Endothelial cell of umbilical vein (primary cell): ENCODE measurements around the gene PAQR6. TPM values are rescaled to one million over a fixed set of nuclear protein-coding genes. Genes with fewer than 3 reads are reported as not detected.
"Not testable (repeated sequence)": the region's sequence is repeated elsewhere in the genome, so short reads cannot be mapped to it uniquely, and the experiment has no call there.

ENCODE experiments used
- BruUV-seq: library from RNA; stranded (reverse); fragments of 400-500 nt; replicated peaks from 2 replicates; lab custom pipeline; 2021; lab: Mats Ljungman, UMichigan
- CTCF ChIA-PET: fragments of 300-600, 350-600 bp; sonication (Branson Sonifier 250); formaldehyde crosslinking; loops from one replicate; lab custom pipeline; 2021; ENCODE audit warnings: antibody characterized with exemption, inconsistent platforms; lab: Charles Lee
- POLR2A ChIA-PET: fragments of 300-600, 350-600 bp; sonication (Branson Sonifier 250); formaldehyde crosslinking; loops from one replicate; lab custom pipeline; 2021; ENCODE audit warnings: antibody characterized with exemption, inconsistent platforms; lab: Charles Lee
- DNase-seq: peaks from one replicate; pipeline ENCODE4 v3.0.0-alpha.2; 2011; ENCODE audit warnings: low read depth, low spot score
- FAIRE-seq: peaks from 2 replicates; lab custom pipeline; 2011; peaks lifted over from hg19 to GRCh38; lab: Jason Lieb, UNC
- H2AFZ ChIP-seq: 2 replicates; pipeline ENCODE4 v1.6.0; 2012; ENCODE audit warnings: low read depth, low read length, control low read depth, inconsistent platforms
- H3K27ac ChIP-seq: 2 replicates; pipeline ENCODE4 v1.5.1; 2011; ENCODE audit warnings: low read depth, mild to moderate bottlenecking, control low read depth, low read length, moderate library complexity; ENCODE audit not compliant: insufficient read depth
- H3K27me3 ChIP-seq, 2 experiments: 2 replicates each; pipeline versions ENCODE4 v1.6.0 to v1.6.1; 2011; ENCODE audit warnings: low read length in 2 of 2, mixed read lengths in 1 of 2; ENCODE audit not compliant: control insufficient read depth in 2 of 2, insufficient read depth in 2 of 2
- H3K36me3 ChIP-seq, 2 experiments: 2 replicates in 1 of 2; 3 replicates in 1 of 2; pipeline ENCODE4 v1.5.1; 2011; ENCODE audit warnings: low read length in 2 of 2, mild to moderate bottlenecking in 1 of 2, moderate library complexity in 1 of 2; ENCODE audit not compliant: control insufficient read depth in 2 of 2, insufficient read depth in 2 of 2; ENCODE audit errors: extremely low read depth in 1 of 2
- H3K4me1 ChIP-seq: 3 replicates; pipeline ENCODE4 v1.5.1; 2011; ENCODE audit warnings: mild to moderate bottlenecking, low read length; ENCODE audit not compliant: control insufficient read depth, insufficient read depth; ENCODE audit errors: extremely low read depth
- H3K4me2 ChIP-seq: 2 replicates; pipeline ENCODE4 v1.6.1; 2011; ENCODE audit warnings: low read length, control low read depth, mixed read lengths; ENCODE audit not compliant: insufficient read depth
- H3K4me3 ChIP-seq, 3 experiments: fragments of 200-600 bp in 1 of 3; sonication (generic), shearing (Covaris generic) in 1 of 3; replicated peaks in 1 of 3; 2 replicates each; pipeline ENCODE4 v1.5.1; 2011 to 2016; ENCODE audit warnings: control low read depth in 3 of 3, low read length in 3 of 3, mild to moderate bottlenecking in 2 of 3, inconsistent platforms in 1 of 3, low read depth in 1 of 3, moderate library complexity in 1 of 3; ENCODE audit not compliant: insufficient read depth in 1 of 3
- H3K79me2 ChIP-seq: 2 replicates; pipeline ENCODE4 v1.6.0; 2012; ENCODE audit warnings: low read length, inconsistent platforms; ENCODE audit not compliant: control insufficient read depth, insufficient read depth
- H3K9ac ChIP-seq: replicated peaks from 2 replicates; pipeline ENCODE3; 2011; ENCODE audit warnings: low read length, control low read depth; ENCODE audit not compliant: insufficient read depth; ENCODE audit errors: extremely low read depth
- H3K9me1 ChIP-seq: replicated peaks from 3 replicates; pipeline ENCODE4 v1.6.0; 2011; ENCODE audit warnings: mild to moderate bottlenecking, low read length; ENCODE audit not compliant: control insufficient read depth, insufficient read depth; ENCODE audit errors: extremely low read depth
- H3K9me3 ChIP-seq: replicated peaks from 2 replicates; pipeline ENCODE4 v1.5.1; 2012; ENCODE audit warnings: low read length, inconsistent platforms; ENCODE audit not compliant: control insufficient read depth, insufficient read depth
- H4K20me1 ChIP-seq: replicated peaks from 2 replicates; pipeline ENCODE3; 2011; ENCODE audit warnings: mild to moderate bottlenecking, low read length; ENCODE audit not compliant: control insufficient read depth, insufficient read depth; ENCODE audit errors: extremely low read depth
- FOS ChIP-seq: IDR thresholded peaks from 2 replicates; pipeline ENCODE4 v1.6.1; 2011; ENCODE audit warnings: mild to moderate bottlenecking, low read length, moderate library complexity, borderline replicate concordance; ENCODE audit not compliant: insufficient read depth
- GATA2 ChIP-seq: IDR thresholded peaks from 2 replicates; pipeline ENCODE4 v1.7.0; 2011; ENCODE audit warnings: low read depth, mild to moderate bottlenecking, moderate library complexity, mixed read lengths, low read length; ENCODE audit not compliant: insufficient read length, insufficient read depth
- JUN ChIP-seq: IDR thresholded peaks from 2 replicates; pipeline ENCODE4 v1.6.1; 2011; ENCODE audit warnings: borderline replicate concordance, low read depth; ENCODE audit not compliant: insufficient read length, insufficient read depth
- POLR2AphosphoS5 ChIP-seq: IDR thresholded peaks from 2 replicates; pipeline ENCODE4 v1.6.1; 2012; ENCODE audit warnings: low read depth, mild to moderate bottlenecking, control low read depth, low read length, moderate library complexity; ENCODE audit not compliant: insufficient read depth
- dilution Hi-C: fragments of 300-500 bp; cut with MboI; formaldehyde crosslinking; loops from one replicate; pipeline ENCODE4 v1.15.0; 2019; ENCODE audit warnings: low sequenced_read_pairs; ENCODE audit not compliant: extremely low pct_ligation_motif_present
- intact Hi-C: fragments of 100-400 bp; cut with micrococcal nuclease; formaldehyde crosslinking; loops from one replicate; pipeline ENCODE4 v1.10.0; 2022
- polyA plus RNA-seq, 4 experiments: library from polyadenylated mRNA; depleted of rRNA in 3 of 4; stranded (reverse) in 3 of 4; unstranded in 1 of 4; fragments of >200 nt; gene quantifications; 2 replicates each; pipeline versions ENCODE4 v1.2.1 to v1.2.3, GENCODE V29; 2011 to 2012; ENCODE audit warnings: missing spikeins in 1 of 4
- total RNA-seq: library from RNA; stranded (reverse); gene quantifications from 2 replicates; pipeline ENCODE4 v1.2.3, GENCODE V29; 2021
- TF ChIP-seq, protein P1 (sequence below): IDR thresholded peaks from 2 replicates; pipeline ENCODE4 v1.6.1; 2011; ENCODE audit not compliant: insufficient read depth, insufficient read length

PAQR6 gene
- total and polyA plus RNA-seq, 2 donors (not counting 3 experiments of a cell fraction or from before 2014, with no cell fraction given) = 1.6 to 2.2 TPM

DNA sequence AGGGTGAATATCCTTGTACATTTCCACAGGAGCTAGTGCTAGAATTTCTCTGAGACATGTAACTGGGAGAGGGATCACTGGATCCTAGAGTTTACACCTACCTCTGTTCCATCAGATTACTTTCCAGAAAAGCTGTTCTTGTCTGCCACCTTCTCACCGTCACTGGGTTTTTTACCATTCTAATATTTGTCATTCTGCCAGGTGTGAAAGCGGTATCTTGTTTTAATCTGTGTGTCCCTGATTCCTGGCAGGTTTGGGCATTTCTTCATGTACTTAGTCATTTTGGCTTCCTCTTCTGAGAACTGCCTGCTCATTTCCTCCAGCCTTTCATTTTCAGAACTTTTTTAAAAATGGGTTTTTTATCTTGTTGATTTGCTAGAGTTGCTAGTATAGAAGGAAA, 30.0 kb downstream of the PAQR6 start:
- no peak overlapping the region for H2AFZ ChIP-seq
- peak overlapping the region; percentile 75 for H3K27ac ChIP-seq
- H3K9ac ChIP-seq = peak overlapping the region; percentile 54
- H3K79me2 ChIP-seq = peaks cover 19% of the 10 kb centered on the region
- intact Hi-C loops = no loop called here
- H3K9me3 ChIP-seq = no peaks in the 10 kb centered on the region
- H3K4me1 ChIP-seq = peaks cover 19% of the 10 kb centered on the region
- CTCF ChIA-PET = interaction anchor here (0.6 to 1.2 kb wide), 7 partner anchors 21 to 88 kb away, joined by 3 to 9 read pairs (median 3); partner anchors contain the start of gene SLC25A44
- H3K4me2 ChIP-seq = peak overlapping the region; percentile 80
- H4K20me1 ChIP-seq = no peaks in the 10 kb centered on the region
- POLR2A ChIA-PET = interaction anchor here (0.7 kb wide), 1 partner anchor 14 kb away, joined by 3 read pairs; no protein-coding TSS in a partner anchor
- FAIRE-seq (no peak), DNase-seq (peak; percentile 77)
- H3K27me3 ChIP-seq = no peaks in the 10 kb centered on the region
- dilution Hi-C loops = no loop called here
- TF ChIP-seq JUN (no peak), FOS (peak; percentile 61), POLR2AphosphoS5 (no peak), GATA2 (peak; percentile 90)
- TF ChIP-seq, protein P1, sequence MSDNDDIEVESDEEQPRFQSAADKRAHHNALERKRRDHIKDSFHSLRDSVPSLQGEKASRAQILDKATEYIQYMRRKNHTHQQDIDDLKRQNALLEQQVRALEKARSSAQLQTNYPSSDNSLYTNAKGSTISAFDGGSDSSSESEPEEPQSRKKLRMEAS = no peak
- no peak overlapping the region for H3K4me3 ChIP-seq
- no peaks in the 10 kb centered on the region for H3K9me1 ChIP-seq
- H3K36me3 ChIP-seq = peaks cover 5% of the 10 kb centered on the region in 2 experiments
- no TSS peak for BruUV-seq

DNA sequence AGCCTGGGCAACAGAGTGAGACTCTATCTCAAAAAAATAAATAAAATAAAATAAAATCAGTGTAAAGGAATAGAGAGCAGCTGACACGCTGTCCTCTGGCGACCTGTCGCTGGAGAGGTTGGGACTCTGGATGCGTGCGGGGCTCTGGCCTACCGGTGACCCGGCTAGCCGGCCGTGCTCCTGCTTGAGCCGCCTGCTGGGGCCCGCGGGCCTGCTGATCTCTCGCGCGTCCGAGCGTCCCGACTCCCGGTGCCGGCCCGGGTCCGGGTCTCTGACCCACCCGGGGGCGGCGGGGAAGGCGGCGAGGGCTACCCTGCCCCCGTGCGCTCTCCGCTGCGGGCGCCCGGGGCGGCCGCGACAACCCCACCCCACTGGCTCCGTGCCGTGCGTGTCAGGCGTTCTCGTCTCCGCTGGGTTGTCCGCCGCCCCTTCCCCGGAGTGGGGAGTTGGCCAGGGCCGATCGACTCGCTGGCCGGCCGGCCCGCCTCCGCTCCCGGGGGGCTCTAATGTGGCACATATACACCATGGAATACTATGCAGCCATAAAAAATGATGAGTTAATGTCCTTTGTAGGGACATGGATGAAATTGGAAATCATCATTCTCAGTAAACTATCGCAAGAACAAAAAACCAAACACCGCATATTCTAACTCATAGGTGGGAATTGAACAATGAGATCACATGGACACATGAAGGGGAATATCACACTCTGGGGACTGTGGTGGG, 31.3 kb downstream of the PAQR6 start:
- H3K27me3 ChIP-seq, H3K9me1 ChIP-seq, intact Hi-C loops, H3K9ac ChIP-seq, H3K27ac ChIP-seq, H3K36me3 ChIP-seq, POLR2A ChIA-PET, H3K4me2 ChIP-seq, dilution Hi-C loops, H3K4me3 ChIP-seq, H3K9me3 ChIP-seq, BruUV-seq, H4K20me1 ChIP-seq, DNase-seq, H2AFZ ChIP-seq: not testable (repeated sequence)
- CTCF ChIA-PET = interaction anchor here (4.6 kb wide), 1 partner anchor 8 kb away, joined by 43 read pairs; no protein-coding TSS in a partner anchor
- Histone ChIP-seq H3K4me1 (peaks cover 21% of the 10 kb centered on the region), H3K79me2 (peaks cover 19% of the 10 kb centered on the region)
- peak; percentile 100 for FAIRE-seq
